ENCODE measurements around the gene GALNT12. TPM values are rescaled to one million over a fixed set of nuclear protein-coding genes. Genes with fewer than 3 reads are reported as not detected.

Gene GALNT12
- total RNA-seq, 1 experiment from 2014 or later, result 3.3 TPM

- DNase-seq (ENCODE audit: low read depth, low spot score) (peak; percentile 70), ATAC-seq (peak; percentile 100)
- H3K4me3 ChIP-seq (ENCODE audit: low read depth in 2 of 2, low read length in 2 of 2), result peak overlapping the region in 1 of 2 experiments; percentile 33; a peak in 2 of 4 replicates
- H3K27me3 ChIP-seq (ENCODE audit: control insufficient read depth, insufficient read depth, low read length), result no peaks in the 10 kb centered on the region
- in situ Hi-C loops (cut with HindIII; ENCODE audit: low pct_unique_long_range_greater_than_20kb, low sequenced_read_pairs) (no loop called here), intact Hi-C loops (cut with micrococcal nuclease; ENCODE audit: unreplicated experiment) (loop anchor here (1.0 to 5.0 kb wide), 2 partner anchors 150 to 294 kb away; no protein-coding TSS in a partner anchor)
- H3K4me1 ChIP-seq (ENCODE audit: control insufficient read depth, insufficient read depth, low read length), result no peaks in the 10 kb centered on the region; the same call in 1 of the 2 replicates
- POLR2A ChIA-PET, result no interaction called here
- no peaks in the 10 kb centered on the region for H3K9me3 ChIP-seq (ENCODE audit: control insufficient read depth, insufficient read depth, low read depth, low read length)
- CTCF ChIA-PET, result interaction anchor here (1.2 to 1.3 kb wide), 2 partner anchors 127 to 150 kb away, joined by 3 to 4 read pairs; no protein-coding TSS in a partner anchor
- no TSS peak for BruUV-seq (replicated peaks)
- H3K36me3 ChIP-seq (ENCODE audit: control insufficient read depth, insufficient read depth, low read length), result no peaks in the 10 kb centered on the region
- no peak overlapping the region for H3K27ac ChIP-seq (ENCODE audit: low read length)
- TF ChIP-seq REST (IDR thresholded peaks at IDR 0.05; ENCODE audit: insufficient read depth in 1 of 2, low read depth in 2 of 2, low read length in 1 of 2) (no peak), TCF7L2 (IDR thresholded peaks at IDR 0.05; ENCODE audit: low read depth, low read length) (no peak), SIN3A (IDR thresholded peaks at IDR 0.05; ENCODE audit: borderline replicate concordance, insufficient read depth, low read depth, low read length) (no peak), CTCF (IDR thresholded peaks at IDR 0.05) (peak; percentile 88)
Observed at GRCh38 chr9:98848450-98849149, 41.1 kb downstream of the GALNT12 start.

- CTCF ChIA-PET, result interaction anchor here (1.3 kb wide), 1 partner anchor 126 kb away, joined by 3 read pairs; no protein-coding TSS in a partner anchor
- intact Hi-C loops (cut with micrococcal nuclease; ENCODE audit: unreplicated experiment) (loop anchor here (5.0 kb wide), 1 partner anchor 293 kb away; no protein-coding TSS in a partner anchor), in situ Hi-C loops (cut with HindIII; ENCODE audit: low pct_unique_long_range_greater_than_20kb, low sequenced_read_pairs) (no loop called here)
- Histone ChIP-seq H3K36me3 (ENCODE audit: control insufficient read depth, insufficient read depth, low read length) (no peaks in the 10 kb centered on the region), H3K9me3 (ENCODE audit: control insufficient read depth, insufficient read depth, low read depth, low read length) (no peaks in the 10 kb centered on the region), H3K27ac (ENCODE audit: low read length) (no peak overlapping the region), H3K27me3 (ENCODE audit: control insufficient read depth, insufficient read depth, low read length) (no peaks in the 10 kb centered on the region), H3K4me1 (ENCODE audit: control insufficient read depth, insufficient read depth, low read length) (no peaks in the 10 kb centered on the region; the same call in 1 of the 2 replicates), H3K4me3 (ENCODE audit: low read depth in 2 of 2, low read length in 2 of 2) (no peak overlapping the region)
- no peak for TF ChIP-seq TCF7L2 (IDR thresholded peaks at IDR 0.05; ENCODE audit: low read depth, low read length)
- TF ChIP-seq CTCF (IDR thresholded peaks at IDR 0.05), result no peak
- TF ChIP-seq REST (IDR thresholded peaks at IDR 0.05; ENCODE audit: insufficient read depth in 1 of 2, low read depth in 2 of 2, low read length in 1 of 2), result no peak
- no peak for TF ChIP-seq SIN3A (IDR thresholded peaks at IDR 0.05; ENCODE audit: borderline replicate concordance, insufficient read depth, low read depth, low read length)
- no peak for TF ChIP-seq POLR2AphosphoS5 (IDR thresholded peaks at IDR 0.05; ENCODE audit: low read depth, low read length)
- DNase-seq (ENCODE audit: low read depth, low spot score) (no peak), ATAC-seq (no peak)
- POLR2A ChIA-PET, result no interaction called here
- no TSS peak for BruUV-seq (replicated peaks)
Observed at GRCh38 chr9:98849563-98849962, 42.1 kb downstream of the GALNT12 start.
